Fibroblast of skin of right biceps (primary cell): ENCODE results near the gene LCNL1.
"Not testable (repeated sequence)": the region's sequence is repeated elsewhere in the genome, so short reads cannot be mapped to it uniquely, and the experiment has no call there.

ENCODE experiments used
- DNase-seq: peaks from one replicate; pipeline ENCODE4 v3.0.0-alpha.2; 2013

The LCNL1 gene

DNA sequence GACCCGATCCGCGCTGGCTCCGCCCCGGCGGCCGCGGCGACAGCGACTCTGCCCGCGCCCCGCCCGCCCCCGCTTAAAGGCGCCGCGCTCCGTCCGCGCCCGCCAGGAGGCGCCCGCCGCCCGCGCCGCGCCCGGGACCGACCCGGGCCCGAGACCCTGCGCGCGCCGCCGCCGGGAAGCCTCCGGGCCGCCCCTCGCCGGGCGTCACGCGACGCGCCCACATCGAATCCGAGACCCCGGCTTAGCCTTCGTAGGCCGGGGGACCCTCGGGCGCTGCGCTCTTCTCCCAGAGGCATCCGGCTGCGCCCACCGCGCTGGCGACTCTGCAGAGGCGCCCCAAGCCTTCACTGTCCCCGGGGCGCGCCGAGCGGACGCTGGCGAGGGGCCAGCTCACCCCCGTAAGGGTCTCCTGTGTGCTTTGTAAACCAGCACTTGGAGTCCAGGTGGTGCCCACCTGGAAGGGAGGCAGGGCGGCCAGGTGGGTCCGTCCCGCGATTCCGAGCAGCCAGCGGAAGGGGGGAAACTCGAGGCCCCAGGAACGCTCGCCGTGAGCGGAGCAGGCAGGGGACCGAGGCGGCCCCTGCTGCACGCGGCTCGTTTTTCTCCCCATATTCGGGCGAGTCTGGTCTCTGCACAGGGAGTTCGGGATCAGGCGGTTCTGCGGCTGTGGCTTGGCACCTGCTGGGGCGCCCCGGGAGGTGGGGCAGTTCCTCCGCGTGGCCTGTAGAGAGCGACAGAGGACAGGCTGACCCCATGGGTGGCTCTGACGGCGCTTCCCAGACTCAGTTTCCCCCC is 45.7 kb downstream of the LCNL1 start:
- peak; percentile 41 for DNase-seq

DNA sequence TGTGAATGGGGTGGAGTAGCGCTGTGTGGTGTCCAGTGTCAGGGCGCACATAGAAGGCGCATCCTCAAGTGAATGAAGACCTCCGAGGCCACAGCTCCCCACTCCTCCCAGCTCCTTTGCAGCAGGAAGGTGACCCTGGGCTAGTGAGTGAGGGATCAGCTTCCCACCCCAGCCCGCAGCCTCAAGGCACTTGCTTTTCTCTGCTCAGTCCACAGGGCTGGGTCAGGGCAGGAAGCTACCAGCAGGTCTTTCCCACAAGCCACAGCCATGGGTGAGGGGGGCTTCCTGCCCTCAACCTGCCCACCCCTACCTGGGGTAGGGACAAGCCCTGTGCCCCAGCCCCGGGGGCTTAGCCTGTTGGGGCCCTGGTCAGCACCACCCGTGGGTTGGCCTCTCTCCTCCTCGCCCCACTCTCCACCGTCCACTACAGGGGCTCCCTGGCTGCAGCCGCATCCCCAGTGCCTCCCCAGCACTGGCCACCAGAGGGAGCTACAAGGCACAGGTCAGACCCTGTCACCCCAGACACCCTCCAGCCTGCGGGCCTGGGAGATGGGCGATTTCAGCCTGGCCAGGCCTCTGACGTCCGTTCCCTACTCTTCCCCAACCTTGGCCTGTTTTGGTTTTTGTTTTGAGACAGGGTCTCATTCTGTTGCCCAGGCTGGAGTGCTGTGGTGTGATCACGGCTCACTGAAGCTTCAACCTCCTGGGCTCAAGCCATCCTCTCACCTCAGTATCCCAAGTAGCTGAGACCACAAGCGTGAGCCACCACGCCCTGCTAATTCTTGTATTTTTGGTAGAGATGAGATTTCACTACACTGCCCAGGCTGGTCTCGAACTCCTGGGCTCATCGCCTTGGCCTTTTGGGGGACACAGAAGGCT is 46.5 kb downstream of the LCNL1 start:
- peak; percentile 31 for DNase-seq

DNA sequence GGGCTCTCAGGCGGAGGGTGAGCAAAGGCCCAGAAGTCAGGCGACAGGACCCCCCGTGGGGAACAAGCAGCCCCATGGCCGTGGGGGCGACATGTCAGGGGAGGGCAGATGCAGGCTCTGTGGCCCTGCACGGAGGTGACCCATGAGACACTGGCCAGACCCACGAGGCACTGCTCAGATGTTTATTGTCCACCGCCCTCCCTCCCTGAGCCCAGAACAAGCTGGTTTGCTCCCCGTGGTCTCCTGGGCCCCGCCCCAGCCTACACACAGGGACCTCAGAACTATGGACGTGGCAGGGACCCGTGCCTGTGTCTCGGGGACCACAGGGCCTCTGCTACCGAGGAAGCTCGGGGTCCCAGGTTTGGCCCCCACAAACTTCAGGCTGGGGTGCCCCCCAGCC is 47.2 kb downstream of the LCNL1 start:
- DNase-seq, result no peak

DNA sequence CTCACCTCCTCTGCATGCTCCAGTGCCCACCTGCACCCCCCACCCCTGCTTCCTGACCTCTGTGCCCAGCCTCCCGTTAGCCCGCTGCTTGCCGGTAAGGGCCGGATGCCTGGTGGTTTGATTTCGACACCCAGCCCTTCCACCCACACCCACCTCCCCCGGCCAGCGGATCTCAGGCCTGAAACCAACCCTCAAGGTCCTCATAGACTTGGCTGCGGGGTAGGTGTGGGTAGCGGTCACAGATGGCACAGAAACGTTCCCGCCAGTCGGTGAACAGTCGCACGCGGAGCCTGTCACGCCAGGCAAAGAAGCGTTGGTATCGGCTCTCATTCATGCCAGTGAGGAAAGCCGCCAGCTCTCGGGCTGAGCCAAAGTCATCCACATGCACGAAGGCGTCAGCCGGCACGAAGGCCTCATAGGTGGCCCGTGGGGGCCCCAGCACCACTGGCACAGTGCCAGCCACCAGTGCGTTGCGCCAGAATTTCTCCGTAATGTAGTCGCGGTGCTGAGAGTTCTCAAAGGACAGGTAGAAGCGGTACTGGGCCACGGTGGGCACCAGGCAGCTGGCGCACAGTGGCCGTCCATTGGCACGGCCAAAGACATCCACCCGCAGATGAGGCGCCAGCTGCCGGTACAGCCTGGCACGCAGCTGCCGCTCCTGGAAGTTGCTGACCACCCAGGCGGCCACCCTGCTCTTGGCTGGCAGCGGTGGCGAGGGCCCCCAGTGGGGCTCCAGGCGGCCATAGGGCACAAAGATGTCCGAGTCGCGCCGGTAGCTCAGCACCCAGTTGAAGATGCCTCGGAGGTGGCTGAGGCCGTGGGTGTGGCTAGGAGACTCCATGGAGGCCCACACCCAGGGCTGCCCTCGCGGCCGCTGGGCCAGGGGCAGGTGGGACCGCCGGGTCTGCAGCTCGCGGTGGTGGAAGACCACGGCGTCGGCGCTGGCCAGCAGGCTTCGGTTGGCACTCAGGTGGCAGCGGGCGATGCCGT is 48.0 kb downstream of the LCNL1 start:
- no peak for DNase-seq

DNA sequence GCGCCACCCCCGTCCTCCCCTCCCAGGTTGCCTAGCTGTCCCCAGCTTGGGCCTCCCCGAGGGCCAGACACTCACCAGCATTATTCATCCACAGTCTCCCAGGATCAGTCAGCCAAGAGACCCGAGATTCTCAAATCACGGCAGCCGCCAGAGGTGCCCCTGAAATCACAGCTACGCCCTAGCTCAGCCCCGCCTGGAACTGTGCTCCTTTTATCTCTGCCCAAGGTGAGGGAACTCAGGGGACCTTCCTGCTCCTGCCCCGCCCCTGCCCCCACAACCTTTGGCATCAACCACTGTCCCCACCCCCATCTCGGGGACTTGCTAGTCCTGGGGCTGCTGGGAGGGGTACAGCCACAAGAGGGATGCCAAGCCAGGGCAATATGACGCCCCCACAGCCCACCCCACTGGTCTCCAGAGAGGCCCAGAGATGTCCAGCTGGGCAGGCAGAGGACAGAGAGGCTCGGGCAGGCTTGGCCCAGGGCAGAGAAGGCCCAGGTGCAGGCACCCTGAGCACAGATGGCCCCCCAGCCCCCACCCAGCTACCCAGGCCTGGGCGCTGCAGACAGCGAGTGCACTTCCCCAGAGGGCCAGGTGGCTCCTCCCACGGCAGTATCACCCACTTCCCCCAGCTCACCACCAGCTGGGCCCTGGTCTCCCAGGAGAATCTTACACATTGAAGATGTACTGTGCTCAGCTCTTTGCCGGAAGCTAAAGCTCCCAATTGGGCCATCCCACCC is 49.3 kb downstream of the LCNL1 start, which contains the start of gene FUT7:
TSS of gene FUT7 (minus strand) at position 185 of the 737 bp plus-strand sequence. CDS start at position 88, 97 bp downstream.
- DNase-seq, result no peak

DNA sequence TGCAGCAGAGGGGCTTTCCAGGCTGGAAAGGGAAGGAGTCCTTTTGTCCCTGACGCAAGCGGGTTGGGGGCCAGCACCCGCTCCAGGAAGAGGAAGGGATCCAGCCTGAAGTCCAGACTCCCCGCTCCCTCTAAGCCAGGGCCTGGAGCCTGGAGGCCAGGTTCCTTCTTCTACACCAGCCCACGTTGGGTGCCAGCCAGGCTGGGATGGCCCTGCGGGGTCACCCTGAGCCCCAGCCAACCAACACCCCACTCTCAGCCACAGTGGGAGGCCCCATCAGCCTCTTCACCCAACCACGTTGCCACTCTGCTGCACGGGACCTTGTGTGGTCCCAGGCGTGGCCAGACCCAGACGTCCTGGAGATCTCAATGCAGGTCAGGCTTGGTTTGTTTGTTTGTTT is 50.1 kb downstream of the LCNL1 start:
- no peak for DNase-seq

DNA sequence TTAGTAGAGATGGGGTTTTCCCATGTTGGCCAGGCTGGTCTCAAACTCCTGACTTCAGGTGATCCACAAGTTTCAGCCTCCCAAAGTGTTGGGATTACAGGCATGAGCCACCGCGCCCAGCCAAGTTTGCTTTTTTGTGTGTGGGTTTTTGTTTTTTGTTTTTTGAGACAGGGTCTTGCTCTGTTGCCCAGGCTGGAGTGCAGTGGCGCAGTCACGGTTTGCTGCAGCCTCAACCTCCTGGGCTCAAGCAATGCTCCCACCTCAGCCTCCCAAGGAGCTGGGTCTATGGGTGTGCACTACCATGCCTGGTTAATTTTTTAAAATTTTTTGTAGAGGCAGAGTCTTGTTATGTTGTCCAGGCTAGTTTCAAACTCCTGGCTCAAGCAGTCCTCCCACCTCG is 50.7 kb downstream of the LCNL1 start:
- not testable (repeated sequence) for DNase-seq

DNA sequence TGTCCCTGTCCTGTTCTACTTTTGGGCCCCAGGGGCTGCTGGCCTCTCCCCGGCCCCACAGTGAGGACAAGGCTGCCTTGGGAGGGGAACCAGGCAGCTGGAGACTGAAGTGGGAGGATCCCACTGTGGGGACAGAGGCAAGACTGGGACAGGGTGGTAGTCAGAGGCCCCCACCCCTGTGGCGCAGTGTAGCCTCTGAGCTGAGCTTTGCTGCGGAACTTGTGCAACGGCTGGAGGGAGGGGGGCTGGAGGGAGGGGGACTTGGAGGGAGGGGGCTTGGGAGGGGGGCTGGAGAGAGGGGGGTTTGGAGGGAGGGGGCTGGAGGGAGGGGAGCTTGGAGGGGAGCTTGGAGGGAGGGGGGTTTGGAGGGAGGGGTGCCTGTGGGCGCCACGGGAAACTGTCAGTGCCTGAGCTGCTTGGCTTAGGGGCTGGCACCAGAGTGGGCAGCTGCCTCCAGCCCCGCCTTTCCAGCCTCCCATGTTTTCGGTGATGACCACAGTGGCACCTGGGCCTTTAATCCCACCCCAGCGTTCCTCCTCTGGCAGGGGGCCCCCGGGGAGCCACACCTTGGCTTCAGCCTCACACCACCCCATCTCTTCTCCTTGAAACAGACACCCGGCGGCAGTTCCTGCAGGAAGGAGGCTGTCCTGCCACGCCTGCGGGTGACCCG is 51.4 kb downstream of the LCNL1 start:
- DNase-seq, result no peak

DNA sequence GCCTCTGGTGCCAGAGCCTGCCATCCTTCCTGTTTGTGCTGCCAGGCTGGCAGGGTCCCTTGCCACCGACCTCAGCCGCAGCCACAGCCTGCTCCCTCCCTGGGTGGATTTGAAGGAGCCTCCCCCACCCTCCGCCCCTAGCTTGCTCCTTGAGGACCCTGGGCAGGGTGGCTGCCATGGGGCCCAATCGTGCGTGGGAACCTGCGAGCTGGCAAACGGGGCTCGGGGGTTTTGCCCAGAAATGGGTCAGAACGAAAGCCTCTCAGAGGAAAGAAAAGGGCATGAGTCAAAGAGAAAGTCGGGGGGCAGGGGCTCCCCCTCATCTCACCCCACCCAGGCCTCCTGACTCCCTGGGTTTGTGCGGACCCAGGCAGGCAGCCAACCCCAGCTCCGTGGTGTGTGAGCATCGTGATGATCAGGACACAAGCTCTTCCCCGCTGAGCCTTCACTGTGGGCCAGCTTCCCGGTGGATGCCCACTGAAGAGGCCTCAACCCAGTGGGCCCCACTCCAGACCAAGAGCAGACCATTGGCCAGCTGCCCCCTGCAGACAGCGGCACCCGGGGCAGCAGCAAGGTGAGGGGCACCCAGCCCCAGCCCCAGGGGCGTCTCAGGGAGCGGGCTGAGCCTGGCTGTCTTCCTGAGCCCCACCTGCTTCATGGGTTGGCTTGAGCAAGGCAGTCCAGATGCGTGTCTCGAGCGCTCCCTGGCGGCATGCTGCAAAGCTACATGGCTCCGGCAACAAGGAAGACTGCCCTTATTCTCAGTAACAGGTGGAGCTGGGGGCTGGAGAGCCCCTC is 52.1 kb downstream of the LCNL1 start:
- DNase-seq, result peak; percentile 64
